NOMO-1 treated with dmso at 0.1 percent for 144 hours (cell line): ENCODE measurements around the gene ENO1.

Experiments
- DNase-seq: peaks from one replicate; lab custom pipeline; 2025; ENCODE audit not compliant: unreplicated experiment; lab: John Stamatoyannopoulos, UW

Gene ENO1

GRCh38 chr1:8871965-8872399, 6.5 kb downstream of the ENO1 start:
- no peak for DNase-seq

GRCh38 chr1:8871539-8871935, 6.9 kb downstream of the ENO1 start:
- no peak for DNase-seq

GRCh38 chr1:8870616-8871538, 7.6 kb downstream of the ENO1 start:
- peak; percentile 80 for DNase-seq

- no peak for DNase-seq
Measured at GRCh38 chr1:8870103-8870502, 8.4 kb downstream of the ENO1 start.

GRCh38 chr1:8867878-8868567, 10.5 kb downstream of the ENO1 start:
- DNase-seq: no peak

- DNase-seq: no peak
Measured at GRCh38 chr1:8866792-8867415, 11.6 kb downstream of the ENO1 start.

GRCh38 chr1:8866173-8866791, 12.2 kb downstream of the ENO1 start:
- no peak for DNase-seq

- no peak for DNase-seq
Measured at GRCh38 chr1:8864713-8865344, 13.7 kb downstream of the ENO1 start.

GRCh38 chr1:8863794-8864233, 14.7 kb downstream of the ENO1 start:
- no peak for DNase-seq

GRCh38 chr1:8863138-8863537, 15.3 kb downstream of the ENO1 start:
- DNase-seq: no peak

GRCh38 chr1:8862528-8862927, 16.0 kb downstream of the ENO1 start:
- no peak for DNase-seq

- DNase-seq: no peak
Measured at GRCh38 chr1:8860738-8861516, 17.6 kb downstream of the ENO1 start.

GRCh38 chr1:8858888-8859706, 19.4 kb downstream of the ENO1 start:
- DNase-seq: peak; percentile 35

- no peak for DNase-seq
Measured at GRCh38 chr1:8858112-8858668, 20.3 kb downstream of the ENO1 start.

GRCh38 chr1:8856689-8857412, 21.6 kb downstream of the ENO1 start:
- DNase-seq: no peak

- no peak for DNase-seq
Measured at GRCh38 chr1:8854240-8854639, 24.2 kb downstream of the ENO1 start.

GRCh38 chr1:8851060-8851459, 27.4 kb downstream of the ENO1 start:
- DNase-seq: no peak
